ENCODE measurements around the gene PRPF38B.
"Not testable (repeated sequence)": the region's sequence is repeated elsewhere in the genome, so short reads cannot be mapped to it uniquely, and the experiment has no call there.

The PRPF38B gene, protein sequence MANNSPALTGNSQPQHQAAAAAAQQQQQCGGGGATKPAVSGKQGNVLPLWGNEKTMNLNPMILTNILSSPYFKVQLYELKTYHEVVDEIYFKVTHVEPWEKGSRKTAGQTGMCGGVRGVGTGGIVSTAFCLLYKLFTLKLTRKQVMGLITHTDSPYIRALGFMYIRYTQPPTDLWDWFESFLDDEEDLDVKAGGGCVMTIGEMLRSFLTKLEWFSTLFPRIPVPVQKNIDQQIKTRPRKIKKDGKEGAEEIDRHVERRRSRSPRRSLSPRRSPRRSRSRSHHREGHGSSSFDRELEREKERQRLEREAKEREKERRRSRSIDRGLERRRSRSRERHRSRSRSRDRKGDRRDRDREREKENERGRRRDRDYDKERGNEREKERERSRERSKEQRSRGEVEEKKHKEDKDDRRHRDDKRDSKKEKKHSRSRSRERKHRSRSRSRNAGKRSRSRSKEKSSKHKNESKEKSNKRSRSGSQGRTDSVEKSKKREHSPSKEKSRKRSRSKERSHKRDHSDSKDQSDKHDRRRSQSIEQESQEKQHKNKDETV

DNA sequence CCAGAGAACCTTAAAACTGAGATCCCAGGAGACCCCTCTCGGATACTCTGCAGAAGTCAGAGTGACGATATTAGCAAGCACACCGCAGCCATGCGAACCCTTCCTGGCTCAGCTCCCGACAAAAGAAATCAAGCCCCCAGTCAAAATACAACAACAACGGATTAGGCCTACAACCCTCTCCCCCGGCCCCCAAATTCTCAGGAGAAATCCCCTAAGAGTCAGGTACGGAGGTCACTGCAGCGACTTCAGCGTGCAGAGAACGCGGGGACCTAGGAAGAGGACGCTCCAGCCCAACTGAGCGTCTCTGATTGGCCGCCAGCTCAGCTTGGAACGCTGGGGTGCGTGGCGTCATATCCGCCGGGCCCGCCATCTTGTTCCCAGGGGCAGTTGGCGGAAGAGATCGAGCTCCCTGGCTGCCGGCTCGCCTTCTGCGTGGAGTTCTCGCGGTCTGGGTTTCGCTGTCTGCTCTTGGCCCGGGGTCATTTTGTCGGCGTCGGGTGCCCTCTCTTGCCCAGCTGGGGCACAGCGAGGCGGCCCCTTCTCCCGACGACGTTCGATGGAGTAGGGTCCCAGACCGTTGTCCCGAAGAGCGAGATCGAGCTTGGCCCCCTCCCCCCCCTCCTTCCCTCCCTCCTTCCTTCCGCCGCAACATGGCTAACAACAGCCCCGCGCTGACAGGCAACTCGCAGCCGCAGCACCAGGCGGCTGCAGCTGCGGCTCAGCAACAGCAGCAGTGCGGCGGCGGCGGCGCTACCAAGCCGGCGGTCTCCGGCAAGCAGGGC is at the start of gene PRPF38B:
TSS of gene PRPF38B (plus strand) at position 369 of the 782 bp plus-strand sequence. CDS start at position 651, 282 bp downstream.
- intact Hi-C loops (cut with DNase I), result loop anchor here (2.0 to 10.0 kb wide), 4 partner anchors 31 to 207 kb away; partner anchors contain the start of genes HENMT1 and STXBP3
- peak; percentile 94 to 99 (median 96) for DNase-seq

DNA sequence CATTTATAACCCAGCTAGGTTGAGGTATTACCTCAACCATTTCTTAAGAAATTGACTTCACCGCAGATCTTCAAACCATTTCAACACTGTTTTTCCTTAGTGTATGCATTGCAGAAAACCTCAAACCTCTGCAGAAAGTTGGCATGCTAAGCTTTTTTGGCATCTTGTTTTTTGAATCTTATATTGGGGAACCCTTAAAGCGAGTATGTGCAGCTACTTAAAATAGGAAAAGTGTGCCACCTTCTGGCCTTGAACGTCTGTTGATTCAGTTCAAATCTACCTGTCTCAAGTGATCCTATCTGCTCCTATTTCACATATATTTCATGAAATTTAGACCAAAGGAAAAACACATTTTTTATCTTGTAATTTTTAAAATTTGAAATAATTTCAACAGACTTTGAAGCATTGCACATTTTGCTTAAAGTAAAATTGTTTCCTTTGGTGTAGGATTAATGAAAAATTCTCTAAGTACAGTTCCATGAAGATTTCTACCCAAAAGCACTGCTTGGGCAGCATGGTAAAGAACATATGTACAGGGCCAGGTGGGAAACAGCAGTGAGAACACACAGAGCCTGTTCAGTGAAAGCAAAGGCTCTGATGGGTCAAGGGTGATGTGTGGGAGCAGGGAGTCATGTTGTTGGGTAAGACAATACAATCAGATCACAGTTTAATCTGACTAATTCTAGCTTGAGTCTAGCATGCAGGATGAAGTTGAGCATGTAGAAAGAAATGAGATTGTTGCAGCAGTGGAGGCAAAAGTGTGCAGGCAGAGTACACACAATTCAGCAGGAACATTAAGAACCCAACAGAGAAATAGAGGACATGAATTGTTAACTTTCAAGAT is 48.4 kb upstream of the PRPF38B start:
- peak in 2 of 10 donors; percentile 27 to 36 for DNase-seq
- intact Hi-C loops (cut with DNase I), result loop anchor here (1.0 kb wide), 1 partner anchor 130 kb away; no protein-coding TSS in a partner anchor

DNA sequence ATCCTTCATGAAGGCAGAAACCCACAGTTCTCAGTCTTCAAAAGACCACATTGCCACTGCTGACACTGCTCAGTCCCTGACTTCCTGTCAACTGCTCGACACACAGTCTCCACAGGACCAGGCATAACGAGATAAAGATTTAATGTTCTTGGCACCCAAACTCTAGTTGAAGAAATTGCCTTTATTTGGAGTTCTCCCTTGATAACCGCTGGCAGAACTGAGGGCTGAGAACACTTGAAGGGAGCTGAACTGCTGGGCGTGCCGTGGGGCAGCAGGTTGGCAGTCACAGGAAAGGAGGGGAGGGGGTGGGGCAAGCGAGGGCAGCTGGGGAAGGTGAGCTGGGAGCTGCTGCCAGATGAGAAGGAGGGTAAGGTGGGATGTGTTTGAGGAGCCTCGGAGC is 47.1 kb upstream of the PRPF38B start:
- no peak for DNase-seq
- intact Hi-C loops (cut with DNase I), result loop anchor here (5.0 kb wide), 1 partner anchor 83 kb away; the partner anchor contains the start of gene EEIG2

DNA sequence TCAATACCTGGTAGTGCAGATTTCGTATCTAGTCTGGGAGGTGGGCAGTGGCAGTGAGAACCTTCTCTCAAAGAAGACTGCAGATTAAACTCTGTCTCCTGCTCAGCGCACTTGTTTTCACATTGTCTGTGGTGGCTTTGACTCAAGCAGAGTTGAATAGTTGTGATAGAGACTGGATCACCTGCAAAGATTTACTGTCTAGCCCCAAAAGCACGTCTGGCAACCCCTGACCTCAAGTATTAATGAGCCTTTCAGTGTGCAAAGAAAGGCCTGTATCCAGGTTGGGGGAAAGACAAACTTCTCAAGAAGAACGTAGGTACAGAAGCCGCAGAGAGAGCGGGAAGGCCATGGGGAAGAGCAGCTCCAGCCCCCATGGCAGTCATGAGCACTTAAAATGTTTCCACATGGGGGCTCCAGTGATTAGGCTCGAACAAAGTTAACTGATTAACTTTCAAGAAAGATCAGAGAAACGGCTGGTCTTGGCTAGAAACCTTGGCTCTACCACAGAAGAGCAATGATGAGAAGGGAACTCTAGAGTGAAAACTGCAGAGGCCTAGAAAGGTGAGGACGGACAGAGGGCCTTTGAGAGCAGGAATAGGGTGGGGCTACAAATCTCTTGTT is 46.4 kb upstream of the PRPF38B start:
- no peak for DNase-seq
- intact Hi-C loops (cut with DNase I), result loop anchor here (5.0 kb wide), 1 partner anchor 83 kb away; the partner anchor contains the start of gene EEIG2

DNA sequence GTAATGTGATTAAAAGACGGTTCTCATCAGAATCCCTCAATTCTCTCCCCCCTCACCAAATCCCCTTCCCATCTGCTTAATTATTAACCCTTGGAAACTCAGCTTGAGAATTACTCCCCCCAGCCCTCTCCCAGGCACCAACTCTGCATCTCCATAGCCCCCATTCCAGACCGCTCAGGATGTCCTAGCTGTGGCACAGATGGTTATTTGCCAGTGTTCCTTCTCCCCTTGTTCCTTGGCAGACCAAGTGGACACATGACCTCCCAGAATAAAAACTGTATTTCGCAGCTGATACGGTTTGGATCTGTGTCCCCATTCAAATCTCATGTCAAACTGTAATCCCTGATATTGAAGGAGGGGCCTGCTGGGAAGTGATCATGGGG is 45.9 kb upstream of the PRPF38B start:
- no peak for DNase-seq

DNA sequence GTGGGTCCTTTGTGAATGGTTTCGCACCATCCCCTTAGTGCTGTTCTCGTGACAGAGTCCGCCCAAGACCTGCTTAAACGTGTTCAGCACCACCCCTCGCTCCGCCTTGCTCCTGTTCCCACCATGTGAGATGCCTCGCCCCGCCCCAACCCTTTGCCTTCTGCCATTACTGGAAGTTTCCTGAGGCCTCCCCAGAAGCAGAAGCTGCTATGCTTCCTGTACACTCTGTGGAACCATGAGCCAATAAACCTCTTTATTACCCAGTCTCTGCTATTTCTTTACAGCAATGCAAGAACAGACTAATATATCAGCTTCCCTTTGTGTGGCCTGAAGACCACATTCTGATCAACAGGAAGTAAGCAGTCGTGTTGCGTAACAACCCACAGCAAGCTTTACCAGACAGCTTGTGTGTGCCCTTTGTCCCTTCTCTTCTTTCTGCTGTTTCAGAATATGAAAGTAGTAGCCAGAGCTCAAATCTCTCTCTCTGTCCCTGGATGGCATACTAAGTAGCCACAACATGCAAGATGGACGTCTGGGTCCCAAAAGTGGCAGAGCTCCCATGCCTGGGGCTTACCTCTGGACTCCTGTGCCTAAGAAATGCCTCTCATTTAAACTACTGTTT is 45.4 kb upstream of the PRPF38B start:
- DNase-seq, result peak in 8 of 10 donors; percentile 16 to 92 (median 32)
- intact Hi-C loops (cut with DNase I), result loop anchor here (5.0 kb wide), 1 partner anchor 84 kb away; the partner anchor contains the start of gene EEIG2

More for the DNA sequence above, 45.9 kb upstream of the PRPF38B start:
- intact Hi-C loops (cut with DNase I), result loop anchor here (5.0 kb wide), 1 partner anchor 84 kb away; the partner anchor contains the start of gene EEIG2

DNA sequence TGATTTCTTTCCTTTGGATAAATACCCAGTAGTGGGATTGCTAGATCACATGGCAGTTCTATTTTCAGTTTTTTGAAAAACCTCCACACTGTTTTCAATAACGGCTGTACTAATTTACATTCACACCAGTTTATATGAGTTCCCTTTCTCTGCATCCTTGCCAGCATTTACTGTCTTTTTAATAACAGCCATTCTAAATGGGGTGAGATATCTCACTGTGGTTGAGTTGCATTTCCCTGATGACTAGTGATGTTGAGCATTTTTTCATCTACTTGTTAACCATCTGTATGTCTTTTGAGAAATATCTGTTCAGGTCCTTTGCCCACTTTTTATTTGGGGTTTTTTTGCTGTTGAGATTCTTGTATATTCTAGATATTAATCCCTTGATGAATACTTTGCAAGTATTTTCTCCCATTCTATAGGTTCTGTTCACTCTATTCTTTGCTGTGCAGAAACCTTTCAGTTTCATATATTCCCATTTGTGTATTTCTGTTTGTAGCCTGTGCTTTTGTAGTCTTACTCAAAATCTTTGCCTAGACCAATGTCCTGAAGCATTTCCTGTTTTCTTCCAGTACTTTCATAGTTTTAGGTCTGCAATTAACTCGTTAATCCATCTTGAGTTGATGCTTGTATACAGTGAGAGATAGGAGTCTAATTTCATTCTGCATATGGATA is 38.5 kb upstream of the PRPF38B start:
- DNase-seq, result no peak

DNA sequence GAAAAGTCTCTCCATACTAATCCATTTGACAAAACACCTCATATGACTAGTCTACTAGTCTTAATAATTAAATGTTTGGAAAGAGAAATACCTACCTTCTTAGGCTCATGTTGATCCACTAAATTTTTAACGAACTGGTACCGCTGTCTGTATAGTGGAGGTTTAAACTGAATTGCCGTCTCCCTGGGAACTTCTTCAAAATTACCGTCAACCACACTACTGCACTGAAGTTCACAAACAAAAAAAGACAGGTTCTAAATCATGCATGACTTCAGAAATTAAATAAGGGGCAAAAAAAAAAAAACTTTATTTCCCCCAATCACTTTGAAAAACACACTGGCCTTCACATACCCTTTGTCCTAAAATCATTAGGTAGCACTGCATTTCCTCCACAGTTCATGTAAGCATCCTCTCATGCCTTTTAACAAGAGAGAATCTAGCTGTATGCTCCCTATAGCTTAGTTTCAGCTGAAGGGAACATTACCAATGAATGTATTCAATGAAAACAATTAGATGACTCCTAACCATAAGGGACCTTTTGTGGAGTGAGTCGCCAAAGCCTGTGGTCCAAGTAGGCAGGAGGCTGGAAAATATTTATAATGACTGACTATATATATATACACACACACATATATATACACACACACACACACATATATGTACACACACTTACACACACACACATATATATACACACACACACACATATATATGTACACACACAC is 34.6 kb upstream of the PRPF38B start:
- intact Hi-C loops (cut with DNase I), result no loop called here
- DNase-seq, result no peak

More for the DNA sequence above, 38.5 kb upstream of the PRPF38B start:
- intact Hi-C loops (cut with DNase I), result no loop called here

DNA sequence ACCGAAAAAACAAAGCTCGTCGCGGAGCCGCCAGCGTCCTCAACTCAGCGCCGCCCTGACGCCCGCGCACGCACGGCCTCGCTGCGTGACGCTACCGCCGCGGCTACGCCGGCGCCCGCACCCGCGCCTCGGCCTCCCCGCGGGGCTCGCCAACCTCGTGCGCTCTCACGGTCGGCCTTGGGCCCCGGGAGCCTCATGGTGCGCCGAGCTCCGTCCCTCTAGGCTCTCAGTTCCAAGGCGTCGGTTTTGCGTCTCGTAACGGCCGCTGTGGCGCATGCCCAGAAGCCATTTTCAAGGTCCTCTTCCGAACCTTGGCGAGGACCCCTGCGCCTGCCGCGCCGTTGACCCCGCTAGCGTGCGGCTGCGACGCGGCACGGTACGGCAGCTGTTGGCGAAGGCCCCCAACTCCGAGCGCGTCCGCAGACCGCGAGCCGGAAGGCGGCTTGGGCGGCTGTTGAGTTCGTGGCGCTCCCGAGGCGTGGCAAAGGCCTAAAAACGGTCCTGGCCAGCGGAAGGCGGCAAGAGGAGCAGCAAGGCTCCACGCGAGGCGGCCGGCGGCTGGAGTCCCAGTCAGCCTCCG is 31.0 kb upstream of the PRPF38B start, which contains the start of gene HENMT1:
TSS of gene HENMT1 (minus strand) at position 64 of the 580 bp plus-strand sequence. CDS start 1,209 bp downstream, outside the sequence.
- intact Hi-C loops (cut with DNase I), result loop anchor here (2.0 kb wide), 1 partner anchor 32 kb away; the partner anchor contains the start of gene PRPF38B
- peak; percentile 33 to 94 (median 56) for DNase-seq

DNA sequence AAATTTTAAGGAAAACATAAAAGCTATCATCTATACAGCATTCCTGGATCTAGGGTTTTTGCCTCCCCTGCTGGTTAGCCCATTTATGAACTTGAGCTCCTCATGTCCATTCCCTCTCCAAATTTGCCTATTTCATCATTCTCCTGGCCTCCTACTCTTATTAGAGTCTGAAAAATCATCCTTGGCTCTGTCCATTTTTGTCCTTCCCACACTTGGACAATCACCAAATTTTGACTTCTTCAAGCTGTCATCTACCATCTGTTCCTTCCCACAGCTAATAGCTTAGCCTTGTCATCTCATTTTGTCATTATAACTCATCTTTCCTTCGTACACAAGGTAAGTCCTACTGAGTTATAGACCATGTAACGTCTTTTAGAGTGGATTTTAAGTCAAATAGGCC is 29.0 kb upstream of the PRPF38B start:
- intact Hi-C loops (cut with DNase I), result no loop called here
- DNase-seq, result no peak

DNA sequence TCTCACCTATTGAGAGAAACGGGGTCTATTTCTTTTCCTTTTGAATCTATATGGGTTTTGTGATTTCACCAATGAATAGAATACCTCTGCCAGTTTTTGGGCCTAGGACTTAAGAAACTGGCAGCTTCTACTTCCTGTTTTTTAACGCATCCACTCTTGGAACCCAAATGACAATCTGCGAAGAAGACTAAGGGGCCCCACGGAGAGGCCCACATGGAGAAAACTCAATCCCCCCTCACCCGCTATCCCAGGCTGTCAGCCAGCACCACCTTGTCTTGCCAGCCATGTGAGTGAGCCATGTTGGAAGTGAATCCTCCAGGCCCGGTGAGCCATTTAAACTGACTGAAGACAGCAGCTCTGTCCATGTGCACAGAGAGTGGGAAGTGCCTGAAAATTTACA is 27.6 kb upstream of the PRPF38B start:
- peak in 1 of 10 donors; percentile 49 for DNase-seq
- intact Hi-C loops (cut with DNase I), result no loop called here

DNA sequence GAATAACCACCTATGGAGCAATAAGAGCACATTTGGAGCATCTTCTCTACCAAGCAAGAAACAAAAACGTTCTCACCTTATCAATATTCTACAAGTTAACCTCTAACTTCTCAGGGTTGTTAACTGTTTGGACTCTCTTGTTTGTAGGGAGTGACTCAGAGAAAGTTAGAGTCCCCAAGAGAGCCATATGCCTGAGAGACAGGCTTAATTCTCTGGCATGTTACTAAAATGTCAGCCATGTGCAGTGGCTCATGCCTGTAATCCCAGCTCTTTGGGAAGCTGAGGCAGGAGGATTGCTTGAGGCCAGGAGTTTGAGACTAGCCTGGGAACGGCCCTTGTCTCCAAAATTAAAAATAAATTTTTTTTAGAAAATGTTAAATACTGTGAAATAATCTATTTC is 27.0 kb upstream of the PRPF38B start:
- no peak for DNase-seq
- intact Hi-C loops (cut with DNase I), result no loop called here

DNA sequence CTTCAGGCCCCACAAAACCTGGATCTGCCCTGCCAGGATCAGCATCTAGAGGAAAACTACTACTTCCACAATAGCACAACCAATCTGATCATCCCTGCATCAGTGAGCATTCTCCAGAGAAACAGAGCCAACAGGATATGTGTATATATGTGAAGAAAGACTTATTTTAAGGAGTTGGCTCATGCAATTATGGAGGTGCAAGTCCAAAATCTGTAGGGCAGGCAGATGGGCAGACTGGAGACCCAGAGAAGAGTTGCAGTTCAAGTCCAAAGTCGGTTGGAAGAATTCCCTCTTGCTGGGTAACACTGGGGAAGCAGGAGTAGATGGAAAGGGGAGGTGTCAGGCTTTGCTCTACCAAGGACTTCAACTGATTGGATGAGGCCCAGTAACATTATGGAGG is 26.3 kb upstream of the PRPF38B start:
- DNase-seq, result no peak
- intact Hi-C loops (cut with DNase I), result no loop called here

DNA sequence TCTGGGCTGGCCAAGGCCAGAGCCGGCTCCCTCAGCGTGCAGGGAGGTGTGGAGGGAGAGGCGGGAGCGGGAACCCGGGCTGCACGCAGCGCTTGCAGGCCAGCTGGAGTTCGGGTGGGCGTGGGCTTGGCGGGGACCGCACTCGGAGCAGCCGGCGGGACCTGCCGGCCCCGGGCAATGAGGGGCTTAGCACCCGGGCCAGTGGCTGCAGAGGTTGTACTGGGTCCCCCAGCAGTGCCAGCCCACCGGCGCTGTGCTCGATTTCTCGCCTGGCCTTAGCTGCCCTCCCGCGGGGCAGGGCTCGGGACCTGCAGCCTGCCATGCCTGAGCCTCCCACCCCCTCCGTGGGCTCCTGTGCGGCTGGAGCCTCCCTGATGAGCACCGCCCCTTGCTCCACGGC is 24.7 kb upstream of the PRPF38B start:
- peak in 1 of 10 donors; percentile 72 for DNase-seq
- intact Hi-C loops (cut with DNase I), result not testable (repeated sequence)

DNA sequence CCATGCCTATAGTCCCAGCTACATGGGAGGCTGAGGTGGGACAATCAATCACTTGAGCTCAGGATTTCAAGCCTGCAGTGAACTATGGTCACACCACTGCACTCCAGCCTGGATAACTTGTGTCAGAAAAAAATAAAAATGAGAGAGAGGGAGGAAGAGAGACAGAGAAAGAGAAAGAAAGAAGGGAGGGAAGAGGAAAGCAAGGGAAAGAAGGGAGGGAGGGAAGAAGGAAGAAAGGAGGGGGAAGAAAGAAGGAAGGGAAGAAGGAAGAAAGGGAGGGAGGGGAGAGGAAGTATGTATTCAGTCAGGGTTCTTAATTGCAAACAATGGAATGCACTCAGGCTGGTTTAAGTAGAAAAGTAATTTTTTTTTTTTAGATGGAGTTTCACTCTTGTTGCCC is 23.3 kb upstream of the PRPF38B start:
- intact Hi-C loops (cut with DNase I), result no loop called here
- DNase-seq, result no peak

DNA sequence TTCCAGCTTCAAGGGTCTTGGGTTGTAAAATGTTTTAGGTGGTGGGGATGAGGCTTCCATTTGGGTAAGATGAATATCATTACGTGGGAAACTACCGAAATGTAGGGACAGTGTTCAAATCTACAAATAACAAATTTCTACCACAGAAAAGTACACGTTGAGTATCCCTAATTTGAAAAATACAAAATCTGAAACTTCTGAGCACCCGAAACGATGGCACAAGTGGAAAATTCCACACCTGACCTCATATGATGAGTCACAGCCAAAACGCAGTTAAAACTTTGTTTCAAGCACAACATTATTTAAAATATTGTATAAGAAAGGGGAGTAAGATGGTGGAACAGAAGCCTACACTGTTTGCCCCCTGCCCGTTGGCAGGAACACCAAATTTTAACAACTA is 22.4 kb upstream of the PRPF38B start:
- intact Hi-C loops (cut with DNase I), result no loop called here
- no peak for DNase-seq

DNA sequence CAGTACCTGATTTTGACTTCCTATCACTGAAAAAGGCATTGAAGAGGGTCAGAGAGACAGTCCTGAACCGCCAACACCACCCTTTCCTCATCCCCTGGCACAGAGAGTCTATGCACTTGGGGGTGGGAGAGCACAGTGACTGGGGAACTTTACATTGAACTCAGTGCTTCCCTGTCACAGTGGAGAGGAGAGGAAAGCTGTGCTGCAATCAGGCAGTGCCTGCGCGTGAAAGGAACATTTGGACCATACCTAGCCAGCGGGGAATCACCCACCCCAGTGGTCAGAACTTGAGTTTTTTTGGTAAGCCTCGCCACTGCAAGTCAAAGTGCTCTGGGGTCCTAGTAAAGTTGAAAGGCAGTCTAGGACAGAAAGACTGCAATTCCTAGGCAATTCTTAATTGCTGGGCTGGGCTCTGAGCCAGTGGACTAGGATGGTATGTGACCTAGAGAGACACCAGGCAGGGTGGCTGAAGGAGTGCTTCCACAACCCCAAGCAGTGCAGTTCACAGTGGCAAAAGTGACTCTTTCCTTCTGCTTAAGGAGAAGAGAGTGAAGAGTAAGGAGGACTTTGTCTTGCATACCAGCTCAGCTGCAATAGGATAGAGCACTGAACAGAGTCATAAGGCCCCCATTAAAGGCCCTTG is 21.9 kb upstream of the PRPF38B start:
- peak in 1 of 10 donors; percentile 53 for DNase-seq
- intact Hi-C loops (cut with DNase I), result no loop called here

Data from posterior cingulate gyrus (tissue), 11 donors.